IMR-90 (cell line): Measurements from ENCODE around the gene R3HDML.

Experiments
- BHLHE40 ChIP-seq: fragments of 150-350 bp; IDR thresholded peaks from 2 replicates; pipeline ENCODE4 v1.6.1; 2016; ENCODE audit warnings: mild to moderate bottlenecking, low read depth, low read length
- CEBPB ChIP-seq: IDR thresholded peaks from 2 replicates; pipeline ENCODE4 v1.6.1; 2012; ENCODE audit warnings: low read depth, low read length, improper control_type of control experiment
- CHD1 ChIP-seq: IDR thresholded peaks from 2 replicates; pipeline ENCODE4 v1.6.1; 2012; ENCODE audit warnings: low read depth, low read length, improper control_type of control experiment
- MAZ ChIP-seq: IDR thresholded peaks from 2 replicates; pipeline ENCODE4 v1.6.1; 2012; ENCODE audit warnings: low read depth, mild to moderate bottlenecking, low read length, improper control_type of control experiment, moderate library complexity, borderline replicate concordance
- MXI1 ChIP-seq: IDR thresholded peaks from 2 replicates; pipeline ENCODE4 v1.6.1; 2012; ENCODE audit warnings: low read depth, mild to moderate bottlenecking, low read length, moderate library complexity, borderline replicate concordance
- POLR2A ChIP-seq: IDR thresholded peaks from 2 replicates; pipeline ENCODE4 v1.6.1; 2012; ENCODE audit warnings: mild to moderate bottlenecking, low read depth, low read length
- RAD21 ChIP-seq: IDR thresholded peaks from 2 replicates; pipeline ENCODE4 v1.6.1; 2012; ENCODE audit warnings: low read length, improper control_type of control experiment
- RCOR1 ChIP-seq: IDR thresholded peaks from 2 replicates; pipeline ENCODE4 v1.6.1; 2012; ENCODE audit warnings: mild to moderate bottlenecking, low read length, improper control_type of control experiment; ENCODE audit not compliant: insufficient replicate concordance
- RFX5 ChIP-seq: IDR thresholded peaks from 2 replicates; pipeline ENCODE4 v1.8.0; 2012; ENCODE audit warnings: low read depth, mild to moderate bottlenecking, low read length, moderate library complexity
- SMC3 ChIP-seq: fragments of 150-350 bp; IDR thresholded peaks from 2 replicates; pipeline ENCODE4 v1.6.1; 2016; ENCODE audit warnings: low read depth, mild to moderate bottlenecking, antibody characterized with exemption, low read length, moderate library complexity
- TF ChIP-seq, protein P1 (sequence below): fragments of 150-350 bp; IDR thresholded peaks from 2 replicates; pipeline ENCODE4 v1.6.1; 2017; ENCODE audit warnings: mild to moderate bottlenecking, antibody characterized with exemption, low read length, low read depth
- TF ChIP-seq, protein P2 (sequence below): conservative IDR thresholded peaks from 2 replicates; pipeline ENCODE4 v1.5.1; 2012; ENCODE audit warnings: mild to moderate bottlenecking, low read depth, low read length, improper control_type of control experiment
- TF ChIP-seq, protein P3 (sequence below): fragments of 150-350 bp; IDR thresholded peaks from 2 replicates; pipeline ENCODE4 v1.6.1; 2016; ENCODE audit warnings: low read depth, mild to moderate bottlenecking, low read length, moderate library complexity, borderline replicate concordance

DNA sequence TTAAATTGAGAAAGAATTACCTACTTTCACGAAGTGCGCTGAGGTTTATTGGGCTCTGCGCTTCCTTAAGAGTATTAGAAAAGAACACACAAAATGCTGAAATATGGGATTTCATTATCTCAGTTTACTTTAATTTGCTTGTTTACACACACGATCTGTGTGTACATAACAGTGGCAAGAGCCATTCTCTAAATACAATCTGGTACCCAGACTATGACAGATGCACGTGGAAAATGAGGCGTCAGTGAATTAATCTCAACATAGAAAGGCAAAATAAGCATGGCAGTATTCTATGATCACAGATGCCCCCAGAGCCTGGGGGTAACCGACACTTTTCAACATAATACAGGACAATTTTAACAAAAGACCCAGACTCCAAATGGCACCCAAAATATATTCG, 34.1 kb upstream of the R3HDML start:
- TF ChIP-seq, protein P1, sequence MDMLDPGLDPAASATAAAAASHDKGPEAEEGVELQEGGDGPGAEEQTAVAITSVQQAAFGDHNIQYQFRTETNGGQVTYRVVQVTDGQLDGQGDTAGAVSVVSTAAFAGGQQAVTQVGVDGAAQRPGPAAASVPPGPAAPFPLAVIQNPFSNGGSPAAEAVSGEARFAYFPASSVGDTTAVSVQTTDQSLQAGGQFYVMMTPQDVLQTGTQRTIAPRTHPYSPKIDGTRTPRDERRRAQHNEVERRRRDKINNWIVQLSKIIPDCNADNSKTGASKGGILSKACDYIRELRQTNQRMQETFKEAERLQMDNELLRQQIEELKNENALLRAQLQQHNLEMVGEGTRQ: no peak
- TF ChIP-seq, protein P2, sequence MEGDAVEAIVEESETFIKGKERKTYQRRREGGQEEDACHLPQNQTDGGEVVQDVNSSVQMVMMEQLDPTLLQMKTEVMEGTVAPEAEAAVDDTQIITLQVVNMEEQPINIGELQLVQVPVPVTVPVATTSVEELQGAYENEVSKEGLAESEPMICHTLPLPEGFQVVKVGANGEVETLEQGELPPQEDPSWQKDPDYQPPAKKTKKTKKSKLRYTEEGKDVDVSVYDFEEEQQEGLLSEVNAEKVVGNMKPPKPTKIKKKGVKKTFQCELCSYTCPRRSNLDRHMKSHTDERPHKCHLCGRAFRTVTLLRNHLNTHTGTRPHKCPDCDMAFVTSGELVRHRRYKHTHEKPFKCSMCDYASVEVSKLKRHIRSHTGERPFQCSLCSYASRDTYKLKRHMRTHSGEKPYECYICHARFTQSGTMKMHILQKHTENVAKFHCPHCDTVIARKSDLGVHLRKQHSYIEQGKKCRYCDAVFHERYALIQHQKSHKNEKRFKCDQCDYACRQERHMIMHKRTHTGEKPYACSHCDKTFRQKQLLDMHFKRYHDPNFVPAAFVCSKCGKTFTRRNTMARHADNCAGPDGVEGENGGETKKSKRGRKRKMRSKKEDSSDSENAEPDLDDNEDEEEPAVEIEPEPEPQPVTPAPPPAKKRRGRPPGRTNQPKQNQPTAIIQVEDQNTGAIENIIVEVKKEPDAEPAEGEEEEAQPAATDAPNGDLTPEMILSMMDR: no peak
- TF ChIP-seq SMC3 (no peak), RFX5 (no peak), POLR2A (no peak), RAD21 (no peak), BHLHE40 (no peak), MXI1 (no peak), CEBPB (no peak), MAZ (no peak), CHD1 (no peak), RCOR1 (no peak)
- TF ChIP-seq, protein P3, sequence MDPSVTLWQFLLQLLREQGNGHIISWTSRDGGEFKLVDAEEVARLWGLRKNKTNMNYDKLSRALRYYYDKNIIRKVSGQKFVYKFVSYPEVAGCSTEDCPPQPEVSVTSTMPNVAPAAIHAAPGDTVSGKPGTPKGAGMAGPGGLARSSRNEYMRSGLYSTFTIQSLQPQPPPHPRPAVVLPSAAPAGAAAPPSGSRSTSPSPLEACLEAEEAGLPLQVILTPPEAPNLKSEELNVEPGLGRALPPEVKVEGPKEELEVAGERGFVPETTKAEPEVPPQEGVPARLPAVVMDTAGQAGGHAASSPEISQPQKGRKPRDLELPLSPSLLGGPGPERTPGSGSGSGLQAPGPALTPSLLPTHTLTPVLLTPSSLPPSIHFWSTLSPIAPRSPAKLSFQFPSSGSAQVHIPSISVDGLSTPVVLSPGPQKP: no peak
